GM12892 (cell line): ENCODE results near the gene RPUSD1.

Experiments used
- POLR2AphosphoS5 ChIP-seq: IDR thresholded peaks from 2 replicates; pipeline ENCODE4 v1.6.1; 2011; ENCODE audit warnings: low read depth, low read length, control low read depth
- TAF1 ChIP-seq: IDR thresholded peaks from 2 replicates; pipeline ENCODE4 v1.6.1; 2011; ENCODE audit warnings: low read depth, mild to moderate bottlenecking, control low read depth, low read length, borderline replicate concordance

GRCh38 chr16:820748-821147 lies 32.6 kb upstream of the RPUSD1 start:
- TF ChIP-seq POLR2AphosphoS5 (no peak), TAF1 (no peak)
